GM12873 (cell line): Measurements from ENCODE around the gene CYP46A1.
A peak's percentile ranks its signal among the peaks of the same experiment; 100 is the strongest.

Experiments
- CTCF ChIP-seq: IDR thresholded peaks from 2 replicates; pipeline ENCODE4 v1.5.1; 2012; ENCODE audit warnings: low read depth, mild to moderate bottlenecking, moderate library complexity, low read length, control low read depth; ENCODE audit not compliant: insufficient read depth; ENCODE audit errors: missing control alignments

The CYP46A1 gene

GRCh38 chr14:99726538-99727095, 42.5 kb downstream of the CYP46A1 start:
- TF ChIP-seq CTCF, result no peak

- TF ChIP-seq CTCF, result no peak
Observed at GRCh38 chr14:99727096-99727870, 43.2 kb downstream of the CYP46A1 start.

- TF ChIP-seq CTCF, result no peak
Observed at GRCh38 chr14:99728231-99728920, 44.3 kb downstream of the CYP46A1 start.

GRCh38 chr14:99728981-99729451, 44.9 kb downstream of the CYP46A1 start:
- no peak for TF ChIP-seq CTCF

- peak; percentile 89 for TF ChIP-seq CTCF
Observed at GRCh38 chr14:99729991-99730875, 46.1 kb downstream of the CYP46A1 start.

DNA sequence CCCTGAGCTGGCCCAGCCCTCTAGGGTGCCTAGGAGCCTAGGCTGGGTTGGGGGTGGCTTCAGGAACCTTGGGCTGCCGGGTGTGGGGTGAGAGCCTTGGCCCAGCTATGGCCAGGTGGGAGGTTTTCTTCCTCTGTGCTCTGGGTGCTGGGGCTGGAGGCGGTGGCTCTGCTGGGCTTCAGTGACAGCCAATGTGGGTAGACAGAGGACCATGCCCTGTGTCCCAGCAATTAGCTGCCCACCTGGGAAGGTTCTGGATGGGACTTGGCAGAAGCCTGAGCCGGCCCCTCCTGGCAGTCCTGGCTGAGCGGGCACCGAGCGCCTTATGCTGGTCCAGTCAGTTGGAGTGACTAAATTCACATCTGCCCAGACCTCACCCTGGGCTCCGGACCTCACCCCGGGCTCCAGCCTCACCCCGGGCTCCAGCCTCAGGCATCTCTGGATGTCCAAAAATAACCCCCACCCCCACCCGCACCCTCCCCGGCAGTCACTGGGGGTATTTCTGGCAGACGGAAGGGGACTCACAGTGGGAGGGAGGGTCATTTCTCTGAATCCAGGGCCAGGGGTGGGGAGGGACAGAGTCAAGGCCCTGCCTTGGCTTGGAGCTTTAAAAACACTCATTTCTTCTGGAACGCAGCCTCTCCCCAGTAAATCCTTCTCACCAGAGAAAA, 46.9 kb downstream of the CYP46A1 start:
- no peak for TF ChIP-seq CTCF
